ENCODE measurements around the gene MAPKBP1. TPM values are rescaled to one million over a fixed set of nuclear protein-coding genes. Genes with fewer than 3 reads are reported as not detected.
A peak's percentile ranks its signal among the peaks of the same experiment; 100 is the strongest.

The MAPKBP1 gene
- total RNA-seq, 1 experiment from 2014 or later: 20.6 TPM

GRCh38 chr15:41806291-41807181 lies 32.3 kb downstream of the MAPKBP1 start:
- peak; percentile 27 for DNase-seq (ENCODE audit: low read depth)

GRCh38 chr15:41809121-41809520 lies 34.8 kb downstream of the MAPKBP1 start:
- peak; percentile 70 for DNase-seq (ENCODE audit: low read depth)

GRCh38 chr15:41809526-41810220 lies 35.4 kb downstream of the MAPKBP1 start:
- DNase-seq (ENCODE audit: low read depth): no peak

- peak; percentile 26 for DNase-seq (ENCODE audit: low read depth)
Observed at GRCh38 chr15:41810651-41811431, 36.6 kb downstream of the MAPKBP1 start.

- DNase-seq (ENCODE audit: low read depth): peak; percentile 78
Observed at GRCh38 chr15:41811432-41812195, 37.3 kb downstream of the MAPKBP1 start.

GRCh38 chr15:41812820-41813375 lies 38.6 kb downstream of the MAPKBP1 start:
- DNase-seq (ENCODE audit: low read depth): no peak

DNA sequence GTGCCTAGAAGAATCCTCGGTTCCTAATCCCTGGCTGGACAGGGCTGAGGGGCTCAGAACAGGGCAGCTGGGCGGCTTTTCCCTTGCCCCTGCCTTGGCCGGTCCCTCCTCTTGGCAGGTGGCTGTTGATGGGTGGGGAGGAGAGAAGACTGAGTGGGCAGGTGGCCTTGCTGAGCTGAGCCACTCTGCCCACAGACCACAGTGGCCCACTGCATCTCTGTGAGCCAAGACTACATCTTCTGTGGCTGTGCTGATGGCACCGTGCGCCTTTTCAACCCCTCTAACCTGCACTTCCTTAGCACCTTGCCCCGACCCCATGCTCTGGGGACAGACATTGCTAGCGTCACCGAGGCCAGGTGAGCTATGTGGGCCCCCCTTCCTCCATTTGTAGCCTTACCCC lies 39.1 kb downstream of the MAPKBP1 start:
- no peak for DNase-seq (ENCODE audit: low read depth)

- no peak for DNase-seq (ENCODE audit: low read depth)
Observed at GRCh38 chr15:41814534-41814933, 40.2 kb downstream of the MAPKBP1 start.

DNA sequence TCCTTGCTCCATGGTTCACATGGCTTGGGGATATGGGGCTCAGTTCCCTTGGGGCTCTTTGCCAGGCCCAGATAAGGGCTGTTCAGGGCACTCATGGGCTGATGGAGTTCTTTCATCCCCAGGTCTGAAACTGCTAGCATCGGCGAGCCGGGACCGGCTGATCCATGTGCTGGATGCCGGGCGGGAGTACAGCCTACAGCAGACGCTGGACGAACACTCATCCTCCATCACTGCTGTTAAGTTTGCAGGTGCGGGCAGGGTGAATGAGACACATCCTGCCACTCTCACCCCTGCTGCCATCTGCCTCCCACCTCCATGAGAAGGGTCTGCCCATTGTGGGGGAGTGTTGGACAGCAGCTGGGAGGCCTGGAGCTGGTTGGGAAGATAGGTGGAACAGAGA lies 42.5 kb downstream of the MAPKBP1 start:
- no peak for DNase-seq (ENCODE audit: low read depth)

GRCh38 chr15:41817327-41817726 lies 43.0 kb downstream of the MAPKBP1 start:
- DNase-seq (ENCODE audit: low read depth): no peak

DNA sequence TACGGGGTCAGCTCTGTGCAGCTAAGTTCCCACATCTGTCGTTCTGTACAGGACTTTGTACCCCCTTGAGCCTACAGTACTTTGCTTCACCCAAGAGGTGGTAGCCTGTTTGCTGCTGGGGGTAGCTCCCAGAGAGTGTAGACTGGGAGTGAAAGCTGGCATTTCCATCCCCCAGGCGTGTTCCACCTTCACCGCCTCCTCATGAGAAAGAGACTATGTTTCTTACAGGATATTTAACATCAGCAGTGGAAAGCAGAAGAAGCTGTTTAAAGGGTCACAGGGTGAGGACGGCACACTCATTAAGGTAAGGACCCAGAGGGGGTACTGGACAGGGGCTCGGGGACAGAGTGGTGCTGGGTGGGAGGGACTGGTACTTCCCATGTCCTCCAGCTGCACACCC lies 43.5 kb downstream of the MAPKBP1 start:
- no peak for DNase-seq (ENCODE audit: low read depth)

DNA sequence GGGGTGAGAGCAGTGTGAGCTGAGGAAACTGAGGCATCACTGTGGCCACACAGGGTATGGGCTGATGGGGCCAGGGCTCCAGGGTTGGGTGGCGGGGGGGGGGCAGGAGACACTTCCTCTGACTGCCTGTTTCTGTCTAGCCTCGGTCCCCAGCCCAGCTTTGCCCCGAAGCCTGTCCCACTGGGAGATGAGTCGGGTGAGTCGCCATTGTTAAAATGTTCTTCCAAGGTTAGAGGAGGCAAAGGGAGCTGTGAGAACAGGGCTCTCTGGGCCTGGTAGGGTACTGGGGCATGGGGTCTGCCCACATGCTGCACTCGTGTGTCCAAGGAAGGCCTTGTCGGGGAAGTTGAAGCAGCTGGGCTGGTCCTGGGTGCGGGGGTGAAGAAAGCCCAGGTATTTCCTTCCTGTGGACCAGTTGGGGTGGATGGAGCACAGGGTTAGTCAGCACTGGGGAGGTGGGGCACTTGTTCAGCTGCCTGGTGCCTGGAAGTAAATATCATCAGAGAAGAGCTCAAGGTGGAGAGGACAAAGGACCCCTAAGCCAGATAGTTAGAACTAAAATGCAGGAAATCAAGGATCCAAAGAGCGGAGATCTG lies 45.3 kb downstream of the MAPKBP1 start:
- no peak for DNase-seq (ENCODE audit: low read depth)

- DNase-seq (ENCODE audit: low read depth): no peak
Observed at GRCh38 chr15:41820791-41821423, 46.6 kb downstream of the MAPKBP1 start.

DNA sequence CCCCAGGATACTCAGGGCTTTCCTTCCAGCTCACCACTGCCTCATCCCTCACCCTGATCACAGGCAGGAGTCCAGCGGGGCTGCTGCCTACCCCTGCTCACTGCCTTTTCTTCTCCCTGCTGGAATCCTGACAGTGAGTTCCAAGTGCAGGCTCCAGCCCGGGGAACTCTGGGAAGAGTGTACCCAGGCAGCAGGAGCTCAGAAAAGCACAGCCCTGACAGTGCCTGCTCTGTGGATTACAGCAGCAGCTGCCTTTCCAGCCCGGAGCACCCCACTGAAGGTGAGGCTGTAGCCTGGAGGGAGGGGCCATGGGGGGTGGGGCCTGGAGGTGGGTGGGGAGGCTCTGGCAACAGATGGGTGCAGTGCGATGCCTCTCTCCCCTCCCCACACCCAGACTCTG lies 47.5 kb downstream of the MAPKBP1 start:
- no peak for DNase-seq (ENCODE audit: low read depth)

DNA sequence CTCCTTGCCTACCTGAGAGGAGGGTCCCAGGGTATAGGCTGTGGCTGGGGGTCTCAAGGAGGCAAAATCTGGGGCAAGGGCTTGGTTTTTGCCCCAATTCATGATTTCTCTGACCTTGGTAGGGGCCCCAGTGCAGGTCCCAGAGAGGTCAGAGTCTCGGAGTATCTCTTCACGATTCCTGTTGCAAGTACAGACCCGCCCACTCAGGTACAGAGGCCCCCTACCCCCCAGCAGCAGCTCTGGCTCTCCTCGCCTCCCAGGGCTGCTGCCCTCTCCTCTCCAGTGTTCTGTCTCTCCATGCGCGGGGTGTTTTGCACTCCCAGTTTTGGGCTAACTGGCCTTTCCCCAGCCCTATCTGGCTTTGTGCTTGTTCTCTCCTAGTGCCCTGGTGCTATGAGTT lies 48.2 kb downstream of the MAPKBP1 start:
- DNase-seq (ENCODE audit: low read depth): no peak

- DNase-seq (ENCODE audit: low read depth): no peak
Observed at GRCh38 chr15:41822957-41823356, 48.7 kb downstream of the MAPKBP1 start.

DNA sequence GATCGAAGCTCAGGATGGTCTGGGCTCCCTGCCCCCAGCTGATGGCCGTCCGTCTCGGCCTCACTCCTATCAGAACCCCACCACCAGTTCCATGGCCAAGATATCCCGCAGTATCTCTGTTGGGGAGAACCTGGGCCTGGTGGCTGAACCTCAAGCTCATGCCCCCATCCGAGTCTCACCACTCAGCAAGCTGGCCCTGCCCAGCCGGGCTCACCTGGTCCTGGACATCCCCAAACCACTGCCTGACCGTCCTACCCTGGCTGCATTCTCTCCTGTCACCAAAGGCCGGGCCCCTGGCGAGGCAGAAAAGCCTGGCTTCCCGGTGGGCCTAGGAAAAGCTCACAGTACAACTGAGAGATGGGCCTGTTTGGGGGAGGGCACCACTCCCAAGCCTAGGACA lies 49.2 kb downstream of the MAPKBP1 start:
- DNase-seq (ENCODE audit: low read depth): no peak

GRCh38 chr15:41824062-41824745 lies 49.9 kb downstream of the MAPKBP1 start:
- DNase-seq (ENCODE audit: low read depth): no peak

- no peak for DNase-seq (ENCODE audit: low read depth)
Observed at GRCh38 chr15:41825145-41825544, 50.9 kb downstream of the MAPKBP1 start.

Measured in HT1080 (cell line).